ENCODE measurements around the gene COL1A2.

COL1A2 gene

DNA sequence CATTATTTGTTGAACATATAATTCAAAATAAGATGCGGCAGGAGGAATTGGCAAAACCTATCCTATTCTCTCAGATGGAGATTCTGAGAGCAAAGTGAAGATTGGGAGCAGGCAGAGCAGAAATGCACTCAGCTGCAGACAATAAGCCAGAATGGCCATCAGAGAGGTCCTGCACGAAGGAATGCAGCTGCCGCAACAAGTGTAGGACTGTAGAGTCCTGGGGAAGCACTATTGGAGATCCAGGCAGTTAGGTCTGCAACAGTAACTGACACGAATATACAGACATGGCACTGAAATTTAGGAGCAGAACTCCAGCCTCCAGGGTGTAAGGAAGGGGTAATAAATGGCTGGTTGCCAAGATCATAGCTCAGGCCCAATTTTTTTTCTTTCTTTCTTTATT lies 10.4 kb upstream of the COL1A2 start:
- DNase-seq (ENCODE audit: low read depth) = no peak

GRCh38 chr7:94386416-94386815 lies 8.3 kb upstream of the COL1A2 start:
- DNase-seq (ENCODE audit: low read depth) = no peak

DNA sequence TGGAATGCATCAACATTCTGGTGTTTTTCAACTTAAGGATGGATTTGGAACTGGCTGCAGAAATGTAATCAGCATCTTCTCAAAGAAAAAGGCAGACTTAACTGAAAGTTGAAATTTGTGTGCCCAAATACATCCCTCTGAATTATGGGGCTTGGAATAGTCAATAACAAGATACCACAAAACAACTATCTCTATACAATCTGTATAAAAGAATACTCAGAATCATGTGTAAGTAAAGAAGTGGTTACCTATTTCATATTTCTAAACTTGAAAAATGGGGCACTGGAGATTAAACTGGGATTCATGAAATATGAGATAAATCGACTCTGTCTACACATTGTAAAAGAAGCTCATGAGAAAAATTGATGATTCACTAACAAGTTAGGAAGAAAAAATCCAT lies 6.2 kb upstream of the COL1A2 start:
- no peak for DNase-seq (ENCODE audit: low read depth)

DNA sequence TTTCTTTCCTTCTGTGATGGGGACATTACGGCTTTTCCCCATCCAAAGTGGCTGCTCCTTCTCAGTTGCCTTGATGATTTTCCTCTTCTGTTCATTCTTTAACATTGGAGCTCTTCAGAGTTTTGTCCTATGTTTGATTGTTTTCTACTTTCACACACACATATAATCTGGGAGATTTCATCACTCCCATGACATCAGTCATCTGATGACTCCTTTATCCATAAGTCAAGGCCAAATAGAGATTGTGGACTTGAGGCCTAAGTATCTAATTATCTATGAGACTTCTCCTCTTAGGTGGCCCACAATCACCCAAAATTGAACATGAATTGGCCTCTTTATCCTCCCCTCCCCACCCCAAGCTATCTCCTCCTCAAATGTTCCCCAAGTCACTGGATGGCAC lies 5.3 kb upstream of the COL1A2 start:
- DNase-seq (ENCODE audit: low read depth) = no peak

GRCh38 chr7:94391726-94392392 lies 2.8 kb upstream of the COL1A2 start:
- DNase-seq (ENCODE audit: low read depth) = no peak

- DNase-seq (ENCODE audit: low read depth) = no peak
Observed at GRCh38 chr7:94392393-94392786, 2.3 kb upstream of the COL1A2 start.

DNA sequence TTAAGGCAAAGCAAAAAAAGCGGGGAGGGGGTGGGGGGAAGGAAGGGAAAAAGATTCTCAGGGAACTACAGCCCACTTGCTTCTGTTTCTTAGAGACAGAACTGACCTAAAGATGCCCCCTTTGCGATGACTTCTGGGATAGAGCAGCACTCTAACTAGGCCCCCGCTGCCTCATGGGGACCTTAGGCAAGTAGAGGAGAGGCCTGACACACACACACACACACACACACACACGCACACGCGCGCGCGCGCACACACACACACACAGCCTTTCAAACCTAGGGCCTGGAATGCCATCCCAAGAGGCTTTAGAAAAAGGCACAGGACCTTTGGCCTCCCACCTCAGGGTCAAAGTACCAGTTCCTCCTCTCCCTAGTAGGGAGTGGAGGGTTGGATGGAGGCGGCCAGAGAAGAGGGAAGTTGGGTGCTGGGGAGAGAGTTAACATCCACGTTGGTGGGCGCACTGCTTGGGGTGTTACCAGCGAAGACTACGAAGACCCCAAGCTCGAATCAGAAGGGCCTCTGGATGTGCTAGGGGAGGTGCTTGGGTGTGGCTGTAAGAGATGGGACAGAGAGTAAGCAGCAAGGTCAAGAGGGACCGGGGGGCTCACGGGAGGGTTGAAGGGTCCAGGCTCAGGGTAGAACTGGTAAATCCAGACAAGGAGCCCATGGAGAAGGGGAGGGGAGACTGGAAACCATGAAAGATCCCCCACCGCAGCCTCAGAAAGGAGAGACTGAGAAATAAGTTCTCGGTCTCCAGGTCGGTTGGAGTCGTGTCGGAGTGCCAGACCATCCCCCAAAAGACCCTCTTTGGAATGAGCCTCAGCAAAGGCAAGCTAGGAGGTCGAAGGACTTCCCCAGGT lies 1.2 kb upstream of the COL1A2 start:
- DNase-seq (ENCODE audit: low read depth) = no peak

- no peak for DNase-seq (ENCODE audit: low read depth)
Observed at GRCh38 chr7:94394109-94394436, 622 bp upstream of the COL1A2 start.

GRCh38 chr7:94395141-94396036 lies 694 bp downstream of the COL1A2 start:
- no peak for DNase-seq (ENCODE audit: low read depth)

- DNase-seq (ENCODE audit: low read depth) = no peak
Observed at GRCh38 chr7:94396037-94396431, 1.3 kb downstream of the COL1A2 start.

DNA sequence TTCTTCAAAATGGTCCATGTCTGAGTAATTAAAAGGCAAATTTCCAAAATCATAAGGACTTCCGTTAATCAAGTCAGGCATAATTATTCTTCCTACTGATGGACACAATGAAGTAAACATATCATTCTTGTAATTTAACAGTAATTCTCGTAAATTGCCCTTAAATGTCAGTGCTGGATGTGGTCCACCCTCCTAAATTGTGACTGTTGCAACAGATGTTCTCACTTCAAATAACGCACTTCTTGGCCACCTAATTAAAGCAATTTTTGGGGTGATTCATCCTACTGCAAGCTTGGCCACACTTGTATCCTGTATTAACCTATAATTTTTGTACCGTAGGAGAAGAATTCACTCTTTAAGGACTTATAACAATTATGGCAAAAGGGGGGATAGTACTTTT lies 1.9 kb downstream of the COL1A2 start:
- DNase-seq (ENCODE audit: low read depth) = no peak

DNA sequence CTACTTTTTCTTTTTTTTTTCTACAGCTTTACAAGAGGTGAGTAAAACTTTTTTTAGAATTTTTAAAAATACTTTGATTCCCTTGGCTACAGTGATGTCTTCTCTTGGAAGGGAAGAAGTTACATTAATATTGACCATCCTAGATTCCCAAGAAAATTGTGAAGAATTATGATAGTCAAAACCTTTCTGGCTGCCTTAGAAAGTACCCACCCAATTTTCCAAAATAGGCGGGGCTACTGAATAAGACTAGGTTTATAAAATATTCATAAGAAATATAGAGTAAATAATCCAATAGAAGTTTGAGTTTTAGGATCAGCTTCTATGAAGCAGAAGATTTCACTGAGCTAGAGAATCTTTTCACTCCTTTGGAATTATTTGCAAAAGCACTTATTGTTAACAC lies 3.0 kb downstream of the COL1A2 start:
- no peak for DNase-seq (ENCODE audit: low read depth)

DNA sequence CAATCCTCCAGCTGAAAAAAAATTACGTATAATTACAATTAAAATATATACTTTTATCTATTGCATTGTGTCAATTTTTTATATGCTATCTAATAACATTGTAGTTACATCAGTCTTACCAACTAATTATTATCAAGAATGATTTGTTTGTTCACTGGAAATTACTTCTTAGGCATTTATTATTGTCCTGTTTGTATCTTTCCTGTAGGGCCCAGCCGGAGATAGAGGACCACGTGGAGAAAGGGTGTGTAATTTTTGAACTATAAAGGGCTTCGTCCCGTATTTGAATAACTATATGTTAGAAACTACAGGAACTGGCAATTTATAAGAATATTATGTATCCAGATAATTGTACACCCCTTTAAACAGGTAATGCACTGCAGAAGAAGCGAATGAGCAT lies 4.1 kb downstream of the COL1A2 start:
- DNase-seq (ENCODE audit: low read depth) = no peak

- DNase-seq (ENCODE audit: low read depth) = no peak
Observed at GRCh38 chr7:94400022-94400421, 5.3 kb downstream of the COL1A2 start.

GRCh38 chr7:94400643-94401427 lies 6.1 kb downstream of the COL1A2 start:
- no peak for DNase-seq (ENCODE audit: low read depth)

- no peak for DNase-seq (ENCODE audit: low read depth)
Observed at GRCh38 chr7:94401428-94401814, 6.7 kb downstream of the COL1A2 start.

DNA sequence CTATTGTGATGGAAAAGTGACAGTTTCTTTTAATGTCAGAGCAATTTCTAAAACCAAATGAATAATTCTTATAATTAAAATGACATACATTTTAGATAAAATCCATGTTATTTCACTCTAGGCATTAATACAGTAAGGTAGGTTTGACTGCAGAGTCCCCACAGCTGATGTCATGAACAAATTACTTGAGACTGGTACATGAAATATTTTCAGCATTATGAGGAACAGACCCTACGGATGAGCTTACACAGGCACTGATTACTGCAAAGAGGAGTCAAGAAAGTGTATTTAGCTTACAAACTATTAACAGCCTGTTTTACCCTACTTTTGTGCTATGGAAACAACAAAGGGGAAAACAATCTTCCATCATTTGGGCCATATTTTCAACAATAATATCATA lies 8.9 kb downstream of the COL1A2 start:
- no peak for DNase-seq (ENCODE audit: low read depth)

- DNase-seq (ENCODE audit: low read depth) = no peak
Observed at GRCh38 chr7:94405506-94405905, 10.8 kb downstream of the COL1A2 start.

DNA sequence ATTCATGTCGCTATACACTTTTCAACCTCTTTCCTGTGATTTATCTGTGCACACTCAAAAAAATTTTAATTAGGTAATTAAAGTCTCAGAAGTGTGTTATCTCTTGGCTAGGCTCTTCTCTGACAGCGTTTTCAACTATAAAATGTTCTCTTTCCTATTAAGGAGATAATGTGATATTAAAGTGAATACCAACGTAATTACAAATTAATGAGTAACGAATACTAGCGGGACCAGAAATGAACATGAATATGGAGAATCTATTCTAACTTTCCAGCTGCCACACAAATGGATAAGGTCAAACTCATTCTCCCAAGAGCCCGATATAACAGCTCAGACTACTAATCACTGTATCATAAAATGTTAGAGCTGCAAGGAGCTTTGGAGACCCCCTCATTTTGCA lies 12.0 kb downstream of the COL1A2 start:
- no peak for DNase-seq (ENCODE audit: low read depth)

- no peak for DNase-seq (ENCODE audit: low read depth)
Observed at GRCh38 chr7:94409200-94409948, 14.7 kb downstream of the COL1A2 start.
